ENCODE measurements around the gene PUM2. TPM values are rescaled to one million over a fixed set of nuclear protein-coding genes. Genes with fewer than 3 reads are reported as not detected.

PUM2 gene
- total and polyA plus RNA-seq, 9 donors: 40.3 to 148 (median 95.9) TPM

GRCh38 chr2:20208476-20208859 lies 142.2 kb downstream of the PUM2 start:
- intact Hi-C loops (cut with DNase I): no loop called here
- DNase-seq: no peak
- no peaks in the 10 kb centered on the region for H3K36me3 ChIP-seq
- no peaks in the 10 kb centered on the region for H3K27me3 ChIP-seq
- WGBS, 3 donors: 46 to 63% (median 51%) methylated on average over 5 of the region's 5 CpGs
- peaks cover 9% of the 10 kb centered on the region for H3K4me1 ChIP-seq (ENCODE audit: insufficient read depth)
- no peaks in the 10 kb centered on the region for H3K9me3 ChIP-seq
- no peak for TF ChIP-seq EP300 (IDR thresholded peaks at IDR 0.05)
- TF ChIP-seq CTCF (IDR thresholded peaks at IDR 0.05): no peak
- H3K4me3 ChIP-seq: no peak overlapping the region
- no peak overlapping the region for H3K27ac ChIP-seq

DNA sequence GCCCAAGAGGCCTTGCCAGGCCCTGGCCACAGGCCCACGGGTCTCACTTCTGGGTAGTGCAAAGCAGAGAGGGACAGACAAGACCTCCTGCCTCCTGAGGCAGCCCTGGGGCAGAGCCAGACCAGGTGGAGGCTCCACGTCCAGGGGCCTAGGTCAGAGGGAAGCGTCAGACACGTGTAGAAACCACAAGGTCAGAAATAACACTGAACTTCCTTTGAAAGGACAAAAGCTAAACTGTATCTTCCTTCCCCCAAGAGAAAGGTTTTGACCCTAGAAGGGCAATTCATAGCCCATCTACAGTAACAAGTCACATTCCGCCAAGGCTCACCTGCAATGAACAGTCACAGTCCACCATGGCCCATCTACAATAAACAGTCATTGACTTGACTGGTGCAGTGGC lies 143.6 kb downstream of the PUM2 start:
- no peak for DNase-seq
- H3K4me3 ChIP-seq: no peak overlapping the region
- WGBS, 3 donors: 82 to 94% (median 88%) methylated on average over 5 of the region's 5 CpGs
- H3K9me3 ChIP-seq: no peaks in the 10 kb centered on the region
- H3K4me1 ChIP-seq (ENCODE audit: insufficient read depth): no peaks in the 10 kb centered on the region
- TF ChIP-seq EP300 (IDR thresholded peaks at IDR 0.05) (no peak), CTCF (IDR thresholded peaks at IDR 0.05) (no peak), POLR2A (IDR thresholded peaks at IDR 0.05) (no peak)
- H3K27ac ChIP-seq: no peak overlapping the region
- no peaks in the 10 kb centered on the region for H3K36me3 ChIP-seq
- H3K27me3 ChIP-seq: no peaks in the 10 kb centered on the region
- intact Hi-C loops (cut with DNase I): no loop called here

- Histone ChIP-seq H3K27ac (no peak overlapping the region), H3K4me1 (ENCODE audit: insufficient read depth) (no peaks in the 10 kb centered on the region), H3K36me3 (no peaks in the 10 kb centered on the region), H3K4me3 (no peak overlapping the region), H3K27me3 (no peaks in the 10 kb centered on the region), H3K9me3 (no peaks in the 10 kb centered on the region)
- WGBS, 3 donors: 86 to 93% (median 91%) methylated on average over 10 of the region's 10 CpGs
- DNase-seq: no peak
- intact Hi-C loops (cut with DNase I): no loop called here
- TF ChIP-seq EP300 (IDR thresholded peaks at IDR 0.05): no peak
- TF ChIP-seq POLR2A (IDR thresholded peaks at IDR 0.05): no peak
- TF ChIP-seq CTCF (IDR thresholded peaks at IDR 0.05): no peak
Measured at GRCh38 chr2:20205915-20206524, 144.6 kb downstream of the PUM2 start.

DNA sequence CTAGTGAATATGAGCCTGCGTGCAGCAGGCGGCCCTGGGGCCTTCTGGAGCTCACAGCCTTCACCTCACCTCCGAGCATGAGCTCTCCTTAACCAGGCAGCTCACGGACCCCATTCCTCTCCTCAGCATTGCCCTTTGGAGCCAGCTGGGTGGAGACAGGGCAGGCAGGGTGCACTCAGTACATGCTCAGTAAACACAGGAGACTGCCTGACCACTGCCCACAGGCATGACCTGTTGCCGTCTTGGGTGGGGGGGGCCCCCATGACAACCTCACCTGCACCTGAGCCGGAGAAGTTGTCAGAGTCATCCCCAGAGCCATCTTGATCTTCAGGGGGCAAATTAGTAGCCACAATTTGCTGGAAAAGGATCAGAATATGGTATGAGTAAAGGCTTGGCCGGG lies 145.6 kb downstream of the PUM2 start:
- no peaks in the 10 kb centered on the region for H3K36me3 ChIP-seq
- DNase-seq: no peak
- H3K4me3 ChIP-seq: no peak overlapping the region
- no peak overlapping the region for H3K27ac ChIP-seq
- WGBS, 3 donors: 82 to 94% (median 92%) methylated on average over 7 of the region's 7 CpGs
- H3K9me3 ChIP-seq: no peaks in the 10 kb centered on the region
- intact Hi-C loops (cut with DNase I): no loop called here
- no peaks in the 10 kb centered on the region for H3K4me1 ChIP-seq (ENCODE audit: insufficient read depth)
- H3K27me3 ChIP-seq: no peaks in the 10 kb centered on the region
- TF ChIP-seq EP300 (IDR thresholded peaks at IDR 0.05): no peak

GRCh38 chr2:20203521-20204225 lies 147.0 kb downstream of the PUM2 start:
- Histone ChIP-seq H3K4me3 (no peak overlapping the region), H3K27me3 (no peaks in the 10 kb centered on the region), H3K4me1 (ENCODE audit: insufficient read depth) (no peaks in the 10 kb centered on the region), H3K36me3 (no peaks in the 10 kb centered on the region), H3K9me3 (no peaks in the 10 kb centered on the region), H3K27ac (no peak overlapping the region)
- intact Hi-C loops (cut with DNase I): no loop called here
- no peak for DNase-seq
- TF ChIP-seq CTCF (IDR thresholded peaks at IDR 0.05) (no peak), EP300 (IDR thresholded peaks at IDR 0.05) (no peak), POLR2A (IDR thresholded peaks at IDR 0.05) (no peak)
- 78 to 84% (median 84%) methylated on average over 16 to 17 of the region's 17 CpGs for WGBS, 3 donors
